GM23248 (cell line): ENCODE results near the gene NT5C. TPM values are rescaled to one million over a fixed set of nuclear protein-coding genes. Genes with fewer than 3 reads are reported as not detected.

ENCODE experiments used
- DNase-seq: peaks from one replicate; pipeline ENCODE4 v3.0.0-alpha.2; 2015
- H2AFZ ChIP-seq: fragments of 200-600 bp; sonication (generic); 2 replicates; pipeline ENCODE4 v1.6.1; 2016; ENCODE audit warnings: antibody characterized with exemption
- H3F3A ChIP-seq: fragments of 200-600 bp; sonication (generic); 2 replicates; pipeline ENCODE4 v1.6.1; 2016; ENCODE audit warnings: mild to moderate bottlenecking, antibody characterized with exemption, mixed run types; ENCODE audit not compliant: insufficient read depth
- H3K27ac ChIP-seq: fragments of 200-600 bp; sonication (generic); 2 replicates; pipeline ENCODE4 v1.5.1; 2016; ENCODE audit warnings: mild to moderate bottlenecking
- H3K27me3 ChIP-seq: fragments of 200-600 bp; sonication (generic); replicated peaks from 2 replicates; pipeline ENCODE4 v1.6.1; 2016; ENCODE audit warnings: mild to moderate bottlenecking; ENCODE audit not compliant: insufficient read depth
- H3K36me3 ChIP-seq: fragments of 200-600 bp; sonication (generic); 2 replicates; pipeline ENCODE4 v1.6.1; 2016; ENCODE audit warnings: low read depth, mild to moderate bottlenecking
- H3K4me1 ChIP-seq: fragments of 200-600 bp; sonication (generic); 2 replicates; pipeline ENCODE4 v1.6.1; 2016; ENCODE audit warnings: mild to moderate bottlenecking; ENCODE audit not compliant: insufficient read depth
- H3K4me2 ChIP-seq: fragments of 200-600 bp; sonication (generic); one replicate; pipeline ENCODE4 v1.6.1; 2016; ENCODE audit warnings: mild to moderate bottlenecking; ENCODE audit not compliant: unreplicated experiment
- H3K4me3 ChIP-seq: fragments of 200-600 bp; sonication (generic); 2 replicates; pipeline ENCODE4 v1.5.1; 2016; ENCODE audit warnings: mild to moderate bottlenecking
- H3K79me2 ChIP-seq: fragments of 200-600 bp; sonication (generic); 2 replicates; pipeline ENCODE4 v1.6.1; 2016; ENCODE audit warnings: mild to moderate bottlenecking; ENCODE audit not compliant: insufficient read depth
- H3K9ac ChIP-seq: fragments of 200-600 bp; sonication (generic); 2 replicates; pipeline ENCODE4 v1.6.1; 2016; ENCODE audit warnings: mild to moderate bottlenecking
- H3K9me2 ChIP-seq: fragments of 200-600 bp; sonication (generic); 2 replicates; pipeline ENCODE4 v1.6.1; 2016; ENCODE audit warnings: mixed run types, mild to moderate bottlenecking, moderate library complexity; ENCODE audit not compliant: insufficient read depth
- H3K9me3 ChIP-seq: fragments of 200-600 bp; sonication (generic); one replicate; pipeline ENCODE4 v1.6.1; 2017; ENCODE audit warnings: low read depth
- H4K20me1 ChIP-seq: fragments of 200-600 bp; sonication (generic); 2 replicates; pipeline ENCODE4 v1.6.0; 2016; ENCODE audit not compliant: insufficient read depth
- EZH2 ChIP-seq: fragments of 200-600 bp; sonication (generic); IDR thresholded peaks from 2 replicates; pipeline ENCODE4 v1.6.1; 2018; ENCODE audit warnings: antibody characterized with exemption, mild to moderate bottlenecking; ENCODE audit not compliant: insufficient read depth, poor library complexity, severe bottlenecking
- EZH2phosphoT487 ChIP-seq: fragments of 200-600 bp; sonication (generic); IDR thresholded peaks from 2 replicates; pipeline ENCODE4 v1.6.1; 2018; ENCODE audit warnings: antibody characterized with exemption, moderate library complexity, mild to moderate bottlenecking, low read depth; ENCODE audit not compliant: insufficient read depth
- WGBS, 2 experiments: methylation state at CpG; one replicate each; pipeline ENCODE4 v1.1.6; 2015 to 2017; ENCODE audit warnings: low lambda C conversion rate in 2 of 2, low coverage in 1 of 2; ENCODE audit errors: missing lambda C conversion rate in 2 of 2; 5-methylcytosine and 5-hydroxymethylcytosine counted together
- in situ Hi-C: fragments of 300-500 bp; cut with MboI; formaldehyde crosslinking; loops from 2 replicates; pipeline ENCODE4 v1.15.0; 2020
- polyA plus RNA-seq: library from polyadenylated mRNA; unstranded; fragments of >200 nt; fragmentation: Nextera tagmentation; extraction: Ambion mirVana; gene quantifications from 2 replicates; pipeline ENCODE4 v1.2.1, GENCODE V29; 2016
- total RNA-seq: library from RNA; depleted of rRNA; stranded (reverse); fragments of >200 nt; shearing (Covaris generic); gene quantifications from 2 replicates; pipeline ENCODE4 v1.2.3, GENCODE V29; 2014

NT5C gene
- total and polyA plus RNA-seq, 2 experiments from 2014 or later = 60.8 to 66.5 TPM

GRCh38 chr17:75125984-75126383 lies 5.6 kb downstream of the NT5C start:
- Histone ChIP-seq H3K4me3 (no peak overlapping the region), H3F3A (no peaks in the 10 kb centered on the region), H3K4me2 (no peak overlapping the region), H3K4me1 (no peaks in the 10 kb centered on the region), H3K27me3 (no peaks in the 10 kb centered on the region), H3K9me2 (no peaks in the 10 kb centered on the region), H3K79me2 (0 out of 2 replicates have a peak, but pooled peaks cover 10% of the 10 kb centered on the region), H3K27ac (no peak overlapping the region), H2AFZ (no peak overlapping the region), H3K9ac (no peak overlapping the region), H4K20me1 (no peaks in the 10 kb centered on the region), H3K9me3 (no peaks in the 10 kb centered on the region), H3K36me3 (no peaks in the 10 kb centered on the region)
- in situ Hi-C loops = no loop called here
- WGBS, 2 experiments = 75 to 77% methylated on average over 3 of the region's 3 CpGs
- TF ChIP-seq EZH2 (no peak), EZH2phosphoT487 (no peak)
- no peak for DNase-seq

- Histone ChIP-seq H3F3A (no peaks in the 10 kb centered on the region), H3K79me2 (no peaks in the 10 kb centered on the region), H4K20me1 (no peaks in the 10 kb centered on the region), H3K27me3 (no peaks in the 10 kb centered on the region), H3K4me3 (no peak overlapping the region), H3K9ac (no peak overlapping the region), H3K9me3 (no peaks in the 10 kb centered on the region), H3K9me2 (no peaks in the 10 kb centered on the region), H3K4me2 (no peak overlapping the region), H3K27ac (no peak overlapping the region), H2AFZ (no peak overlapping the region), H3K4me1 (no peaks in the 10 kb centered on the region), H3K36me3 (no peaks in the 10 kb centered on the region)
- in situ Hi-C loops = no loop called here
- WGBS, 2 experiments = 83 to 88% methylated on average over 4 of the region's 4 CpGs
- TF ChIP-seq EZH2 = no peak
- no peak for TF ChIP-seq EZH2phosphoT487
- no peak for DNase-seq
Measured at GRCh38 chr17:75124819-75125162, 6.8 kb downstream of the NT5C start.

- no peak overlapping the region for H3K9ac ChIP-seq
- no peaks in the 10 kb centered on the region for H3K27me3 ChIP-seq
- H3K79me2 ChIP-seq = no peaks in the 10 kb centered on the region
- TF ChIP-seq EZH2 (no peak), EZH2phosphoT487 (no peak)
- peak; percentile 18 for DNase-seq
- H3K4me2 ChIP-seq = no peak overlapping the region
- no peaks in the 10 kb centered on the region for H3K9me2 ChIP-seq
- in situ Hi-C loops = no loop called here
- no peak overlapping the region for H3K4me3 ChIP-seq
- H3F3A ChIP-seq = no peaks in the 10 kb centered on the region
- WGBS, 2 experiments = 90 to 92% methylated on average over 19 of the region's 19 CpGs
- H3K27ac ChIP-seq = no peak overlapping the region
- no peaks in the 10 kb centered on the region for H3K4me1 ChIP-seq
- H4K20me1 ChIP-seq = no peaks in the 10 kb centered on the region
- no peaks in the 10 kb centered on the region for H3K9me3 ChIP-seq
- H2AFZ ChIP-seq = no peak overlapping the region
- H3K36me3 ChIP-seq = no peaks in the 10 kb centered on the region
Measured at GRCh38 chr17:75124041-75124818, 7.3 kb downstream of the NT5C start.

- in situ Hi-C loops = no loop called here
- H3K27me3 ChIP-seq = no peaks in the 10 kb centered on the region
- H3K4me3 ChIP-seq = no peak overlapping the region
- no peaks in the 10 kb centered on the region for H3F3A ChIP-seq
- no peaks in the 10 kb centered on the region for H3K9me3 ChIP-seq
- H3K27ac ChIP-seq = no peak overlapping the region
- H3K4me2 ChIP-seq = no peak overlapping the region
- no peak for DNase-seq
- WGBS, 2 experiments = 92 to 94% methylated on average over 14 of the region's 14 CpGs
- 0 out of 2 replicates have a peak, but pooled peaks cover 7% of the 10 kb centered on the region for H3K4me1 ChIP-seq
- H3K79me2 ChIP-seq = peaks cover 15% of the 10 kb centered on the region; the same call in 1 of the 2 replicates
- H3K9me2 ChIP-seq = no peaks in the 10 kb centered on the region
- no peak overlapping the region for H3K9ac ChIP-seq
- no peaks in the 10 kb centered on the region for H3K36me3 ChIP-seq
- TF ChIP-seq EZH2phosphoT487 (no peak), EZH2 (no peak)
- no peaks in the 10 kb centered on the region for H4K20me1 ChIP-seq
- no peak overlapping the region for H2AFZ ChIP-seq
Measured at GRCh38 chr17:75118307-75118706, 13.2 kb downstream of the NT5C start.
